ENCODE results near the gene SYS1. TPM values are rescaled to one million over a fixed set of nuclear protein-coding genes. Genes with fewer than 3 reads are reported as not detected.

The SYS1 gene
- total and polyA plus RNA-seq, 2 donors (not counting 3 experiments of a cell fraction or from before 2014, with no cell fraction given): 27.4 to 79.6 TPM

DNA sequence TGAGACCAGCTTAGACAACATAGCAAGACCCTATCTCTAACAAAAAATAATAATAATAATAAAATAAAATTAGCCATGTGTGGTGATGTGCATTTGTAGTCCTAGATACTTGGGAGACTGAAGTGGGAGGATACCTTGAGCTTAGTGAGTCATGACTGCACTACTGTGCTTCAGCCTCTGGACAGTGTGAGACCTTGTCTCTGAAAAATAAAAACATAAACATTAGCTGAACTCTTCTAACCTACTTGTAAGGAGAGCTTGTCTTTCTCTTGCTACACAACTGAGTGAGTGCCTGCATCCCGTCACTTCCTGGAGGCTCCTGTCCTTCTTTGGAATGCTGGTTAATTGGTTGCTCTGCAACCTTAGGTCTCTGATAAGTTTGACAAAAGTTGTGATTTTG is 40.0 kb downstream of the SYS1 start:
- Histone ChIP-seq H4K20me1 (replicated peaks; ENCODE audit: control insufficient read depth, extremely low read depth, insufficient read depth, low read length) (no peaks in the 10 kb centered on the region), H3K4me3 (replicated peaks in 1 of 3; ENCODE audit: insufficient read depth in 1 of 3, low read depth in 1 of 3, low read length in 3 of 3) (no peak overlapping the region), H3K4me2 (ENCODE audit: insufficient read depth, low read length) (no peak overlapping the region), H3K9me1 (replicated peaks; ENCODE audit: control insufficient read depth, extremely low read depth, insufficient read depth, low read length) (no peaks in the 10 kb centered on the region), H2AFZ (ENCODE audit: low read depth, low read length) (no peak overlapping the region), H3K4me1 (ENCODE audit: control insufficient read depth, extremely low read depth, insufficient read depth, low read length) (peaks cover 3% of the 10 kb centered on the region), H3K79me2 (ENCODE audit: control insufficient read depth, insufficient read depth, low read length) (no peaks in the 10 kb centered on the region), H3K36me3 (ENCODE audit: control insufficient read depth in 2 of 2, extremely low read depth in 1 of 2, insufficient read depth in 2 of 2, low read length in 2 of 2) (no peaks in the 10 kb centered on the region), H3K9ac (replicated peaks; ENCODE audit: extremely low read depth, insufficient read depth, low read length) (no peak overlapping the region), H3K27me3 (ENCODE audit: control insufficient read depth in 2 of 2, insufficient read depth in 2 of 2, low read length in 2 of 2) (peaks cover 6% of the 10 kb centered on the region in 2 experiments), H3K27ac (ENCODE audit: insufficient read depth, low read depth, low read length) (no peak overlapping the region), H3K9me3 (replicated peaks; ENCODE audit: control insufficient read depth, insufficient read depth, low read length) (no peaks in the 10 kb centered on the region)
- intact Hi-C loops (cut with micrococcal nuclease): no loop called here
- TF ChIP-seq, protein P1, sequence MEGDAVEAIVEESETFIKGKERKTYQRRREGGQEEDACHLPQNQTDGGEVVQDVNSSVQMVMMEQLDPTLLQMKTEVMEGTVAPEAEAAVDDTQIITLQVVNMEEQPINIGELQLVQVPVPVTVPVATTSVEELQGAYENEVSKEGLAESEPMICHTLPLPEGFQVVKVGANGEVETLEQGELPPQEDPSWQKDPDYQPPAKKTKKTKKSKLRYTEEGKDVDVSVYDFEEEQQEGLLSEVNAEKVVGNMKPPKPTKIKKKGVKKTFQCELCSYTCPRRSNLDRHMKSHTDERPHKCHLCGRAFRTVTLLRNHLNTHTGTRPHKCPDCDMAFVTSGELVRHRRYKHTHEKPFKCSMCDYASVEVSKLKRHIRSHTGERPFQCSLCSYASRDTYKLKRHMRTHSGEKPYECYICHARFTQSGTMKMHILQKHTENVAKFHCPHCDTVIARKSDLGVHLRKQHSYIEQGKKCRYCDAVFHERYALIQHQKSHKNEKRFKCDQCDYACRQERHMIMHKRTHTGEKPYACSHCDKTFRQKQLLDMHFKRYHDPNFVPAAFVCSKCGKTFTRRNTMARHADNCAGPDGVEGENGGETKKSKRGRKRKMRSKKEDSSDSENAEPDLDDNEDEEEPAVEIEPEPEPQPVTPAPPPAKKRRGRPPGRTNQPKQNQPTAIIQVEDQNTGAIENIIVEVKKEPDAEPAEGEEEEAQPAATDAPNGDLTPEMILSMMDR (IDR thresholded peaks at IDR 0.05; ENCODE audit: extremely low read depth in 1 of 2, insufficient read depth in 1 of 2, low read depth in 1 of 2, low read length in 2 of 2): no peak
- TF ChIP-seq POLR2A (IDR thresholded peaks at IDR 0.05; ENCODE audit: low read depth, low read length) (no peak), FOS (IDR thresholded peaks at IDR 0.05; ENCODE audit: borderline replicate concordance, insufficient read depth, low read length) (no peak), EZH2 (IDR thresholded peaks at IDR 0.05; ENCODE audit: borderline replicate concordance, low read depth, low read length, severe bottlenecking) (no peak), JUN (IDR thresholded peaks at IDR 0.05; ENCODE audit: borderline replicate concordance, insufficient read depth, insufficient read length, low read depth) (no peak), MYC (IDR thresholded peaks at IDR 0.05; ENCODE audit: low read depth, low read length) (no peak), GATA2 (IDR thresholded peaks at IDR 0.05; ENCODE audit: insufficient read depth, insufficient read length, low read depth, low read length) (no peak), POLR2AphosphoS5 (IDR thresholded peaks at IDR 0.05; ENCODE audit: insufficient read depth, low read depth, low read length) (no peak)
- TF ChIP-seq, protein P2, sequence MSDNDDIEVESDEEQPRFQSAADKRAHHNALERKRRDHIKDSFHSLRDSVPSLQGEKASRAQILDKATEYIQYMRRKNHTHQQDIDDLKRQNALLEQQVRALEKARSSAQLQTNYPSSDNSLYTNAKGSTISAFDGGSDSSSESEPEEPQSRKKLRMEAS (IDR thresholded peaks at IDR 0.05; ENCODE audit: insufficient read depth, insufficient read length): no peak
- no TSS peak for BruUV-seq (replicated peaks)
- no peak for FAIRE-seq
- ChIA-PET CTCF (interaction anchor here (1.4 to 2.7 kb wide), 3 partner anchors 26 to 368 kb away, joined by 3 to 11 read pairs (median 4); no protein-coding TSS in a partner anchor), POLR2A (no interaction called here)
- no peak for DNase-seq (ENCODE audit: low read depth, low spot score)
- dilution Hi-C loops (cut with MboI; ENCODE audit: extremely low pct_ligation_motif_present, low sequenced_read_pairs): no loop called here
